Mesodermal cell (in vitro differentiated cells): ENCODE data around the gene GRPEL2. TPM values are rescaled to one million over a fixed set of nuclear protein-coding genes. Genes with fewer than 3 reads are reported as not detected.

Experiments
- H3K27ac ChIP-seq: 2 replicates; pipeline ENCODE4 v1.7.0; 2013; ENCODE audit warnings: mild to moderate bottlenecking, low read depth, low read length, moderate library complexity; ENCODE audit not compliant: severe bottlenecking
- H3K36me3 ChIP-seq: 2 replicates; pipeline ENCODE4 v1.7.1; 2013; ENCODE audit warnings: mild to moderate bottlenecking, low read length, moderate library complexity; ENCODE audit not compliant: control insufficient read depth, insufficient read depth
- H3K4me1 ChIP-seq: one replicate; pipeline ENCODE4 v1.7.1; 2013; ENCODE audit warnings: mild to moderate bottlenecking, low read length; ENCODE audit not compliant: insufficient read depth, control insufficient read depth, poor library complexity, severe bottlenecking
- H3K4me3 ChIP-seq: 2 replicates; pipeline ENCODE4 v1.7.0; 2013; ENCODE audit warnings: low read length, control low read depth, mild to moderate bottlenecking; ENCODE audit not compliant: insufficient read depth, poor library complexity, severe bottlenecking; ENCODE audit errors: extremely low read depth
- H3K9me3 ChIP-seq: 2 replicates; pipeline ENCODE4 v1.7.1; 2013; ENCODE audit warnings: mild to moderate bottlenecking, low read length, moderate library complexity; ENCODE audit not compliant: control insufficient read depth
- WGBS, 2 experiments: methylation state at CpG; one replicate each; pipeline ENCODE4 v1.1.5; 2013; ENCODE audit warnings: missing lambda C conversion rate in 2 of 2; ENCODE audit not compliant: insufficient coverage in 2 of 2; 5-methylcytosine and 5-hydroxymethylcytosine counted together
- polyA plus RNA-seq, 2 experiments: library from polyadenylated mRNA; stranded (reverse); fragments of 50-300 nt; gene quantifications; one replicate each; pipeline ENCODE4 v1.2.3, GENCODE V29; 2013

GRPEL2 gene, protein sequence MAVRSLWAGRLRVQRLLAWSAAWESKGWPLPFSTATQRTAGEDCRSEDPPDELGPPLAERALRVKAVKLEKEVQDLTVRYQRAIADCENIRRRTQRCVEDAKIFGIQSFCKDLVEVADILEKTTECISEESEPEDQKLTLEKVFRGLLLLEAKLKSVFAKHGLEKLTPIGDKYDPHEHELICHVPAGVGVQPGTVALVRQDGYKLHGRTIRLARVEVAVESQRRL
- 11.0 TPM for polyA plus RNA-seq (2013, experiment 1 of 2)
- 12.0 TPM for polyA plus RNA-seq (2013, experiment 2 of 2)

DNA sequence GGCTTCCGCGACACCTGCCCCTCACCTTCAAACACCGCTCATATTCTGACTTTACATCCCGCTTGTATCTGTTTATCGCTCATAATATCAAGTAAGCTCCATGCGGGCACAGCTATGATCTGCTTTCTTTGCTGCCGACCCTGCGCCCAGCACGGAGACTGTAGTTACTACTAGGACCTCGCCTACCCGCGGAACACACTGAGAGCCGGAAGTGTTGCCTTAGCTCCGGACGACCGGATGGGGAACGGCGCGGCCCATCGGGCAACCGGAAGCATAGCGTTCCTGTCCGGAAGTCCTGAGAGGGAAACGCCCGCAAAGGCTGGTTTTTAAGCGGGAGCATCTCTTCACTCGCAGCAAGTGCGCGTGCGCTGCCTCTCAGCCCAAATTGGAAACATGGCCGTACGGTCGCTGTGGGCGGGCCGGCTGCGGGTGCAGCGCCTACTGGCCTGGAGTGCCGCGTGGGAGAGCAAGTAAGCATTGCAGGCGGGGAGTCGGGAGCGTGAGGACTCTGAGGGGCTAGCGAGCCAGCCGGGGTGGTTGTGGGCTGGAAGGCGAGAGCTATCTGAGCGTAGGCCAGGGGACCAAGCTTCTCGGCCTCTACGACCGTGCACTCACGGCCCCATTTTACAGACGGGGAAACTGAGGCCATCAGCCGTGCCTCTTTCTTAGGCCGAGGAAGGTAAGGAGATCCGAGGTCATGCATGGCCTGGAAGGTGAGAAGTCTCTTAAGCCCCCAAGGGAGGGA, at the start of gene GRPEL2:
GRPEL2 (plus strand) TSS at position 353 of the 745 bp plus-strand sequence; CDS start at position 394, 41 bp downstream.
- Histone ChIP-seq H3K9me3 (no peaks in the 10 kb centered on the region), H3K4me1 (peaks cover 4% of the 10 kb centered on the region), H3K27ac (peak within 1 kb of the TSS; percentile 71), H3K4me3 (peak within 1 kb of the TSS; percentile 90), H3K36me3 (peaks cover 35% of the 10 kb centered on the region)
- 0% methylated on average over 48 to 50 of the region's 54 CpGs for WGBS, 2 experiments

GRCh38 chr5:149297340-149298025, 47.8 kb upstream of the GRPEL2 start:
- H3K27ac ChIP-seq: no peak overlapping the region
- WGBS, 2 experiments: 93 to 96% methylated on average over 3 to 4 of the region's 5 CpGs

DNA sequence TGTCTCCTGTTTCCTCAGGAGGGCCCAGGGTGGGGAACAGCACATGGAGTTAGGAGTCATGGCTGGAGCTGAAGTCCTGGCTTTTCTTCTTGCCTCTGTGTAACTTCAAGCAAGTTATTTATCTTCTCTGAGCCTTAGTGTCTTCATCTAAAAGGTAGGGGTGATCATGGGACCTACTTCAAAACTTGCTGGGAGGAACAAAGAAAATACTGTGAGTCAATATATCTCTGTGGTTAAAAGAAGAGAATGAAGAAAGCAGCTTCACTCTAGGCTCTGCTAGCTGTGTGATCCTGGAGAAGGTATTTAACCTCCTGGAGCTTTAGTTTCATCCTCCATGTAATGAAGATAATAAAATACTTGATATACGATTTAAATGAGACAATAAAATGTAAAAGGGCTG, 47.1 kb upstream of the GRPEL2 start:
- peaks cover 11% of the 10 kb centered on the region for H3K36me3 ChIP-seq
- 100% methylated on average over 1 of the region's 1 CpG; no CpG with 5 or more reads in 1 of the 2 experiments for WGBS, 2 experiments
- H3K4me1 ChIP-seq: peaks cover 6% of the 10 kb centered on the region
- H3K4me3 ChIP-seq: no peak overlapping the region
- H3K9me3 ChIP-seq: no peaks in the 10 kb centered on the region
- H3K27ac ChIP-seq: no peak overlapping the region

More at GRCh38 chr5:149297340-149298025, 47.8 kb upstream of the GRPEL2 start:
- H3K4me3 ChIP-seq: no peak overlapping the region
- H3K36me3 ChIP-seq: peaks cover 9% of the 10 kb centered on the region
- H3K4me1 ChIP-seq: peaks cover 6% of the 10 kb centered on the region
- no peaks in the 10 kb centered on the region for H3K9me3 ChIP-seq

DNA sequence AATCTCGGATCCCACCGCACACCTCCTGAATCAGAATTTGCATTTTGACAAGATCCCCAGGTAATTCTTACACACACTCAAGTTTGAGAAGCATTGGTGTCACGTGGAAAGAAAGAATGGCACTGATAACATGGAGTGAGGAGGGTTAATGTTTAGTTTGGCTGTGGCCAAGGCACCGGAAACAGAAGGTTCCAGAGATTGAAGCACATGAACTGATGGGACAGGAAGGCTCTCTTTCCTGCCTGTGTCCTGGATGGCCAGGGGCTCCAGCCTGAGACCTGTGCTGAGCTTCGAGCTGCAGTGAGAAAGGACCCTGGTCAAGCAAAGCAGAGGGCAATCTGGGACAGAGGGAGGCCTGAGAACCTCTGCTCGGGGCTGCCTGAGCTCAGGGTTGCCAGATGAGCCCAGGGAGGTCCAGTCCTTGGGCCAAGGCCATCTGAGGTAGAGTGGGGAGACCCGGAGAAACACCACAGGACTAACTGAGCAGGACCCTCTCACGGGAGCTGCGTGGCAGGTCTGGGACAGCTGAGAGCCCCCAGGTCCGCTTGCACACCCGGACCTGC, 46.4 kb upstream of the GRPEL2 start:
- Histone ChIP-seq H3K4me1 (peaks cover 6% of the 10 kb centered on the region), H3K9me3 (no peaks in the 10 kb centered on the region), H3K36me3 (peaks cover 11% of the 10 kb centered on the region), H3K27ac (no peak overlapping the region), H3K4me3 (no peak overlapping the region)
- WGBS, 2 experiments: 78 to 90% methylated on average over 7 to 9 of the region's 11 CpGs

DNA sequence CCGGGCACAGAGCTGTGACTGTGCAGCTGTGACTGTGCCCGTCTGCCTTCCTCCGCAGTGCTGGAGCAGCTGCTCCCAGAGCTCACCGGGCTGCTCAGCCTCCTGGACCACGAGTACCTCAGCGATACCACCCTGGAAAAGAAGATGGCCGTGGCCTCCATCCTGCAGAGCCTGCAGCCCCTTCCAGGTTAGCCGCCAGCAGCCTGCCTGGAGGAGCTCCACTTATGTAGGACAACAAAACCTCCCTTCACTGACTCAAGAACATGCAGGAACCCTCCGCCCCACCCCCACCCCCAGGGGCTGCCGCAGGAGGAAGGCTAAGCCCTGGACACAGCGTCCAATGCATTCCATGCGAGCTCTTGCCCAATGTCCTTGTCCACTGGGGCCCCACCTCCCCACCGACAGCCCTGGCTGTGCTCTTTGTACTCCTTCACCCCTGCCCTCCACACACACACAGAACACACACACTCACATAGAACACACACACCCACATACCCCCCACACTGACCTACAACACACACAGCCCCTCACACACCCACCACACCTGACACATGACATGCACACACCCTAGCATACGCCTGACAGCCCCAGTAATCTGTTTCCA, 45.7 kb upstream of the GRPEL2 start:
- Histone ChIP-seq H3K36me3 (peaks cover 11% of the 10 kb centered on the region), H3K4me1 (peaks cover 6% of the 10 kb centered on the region)

DNA sequence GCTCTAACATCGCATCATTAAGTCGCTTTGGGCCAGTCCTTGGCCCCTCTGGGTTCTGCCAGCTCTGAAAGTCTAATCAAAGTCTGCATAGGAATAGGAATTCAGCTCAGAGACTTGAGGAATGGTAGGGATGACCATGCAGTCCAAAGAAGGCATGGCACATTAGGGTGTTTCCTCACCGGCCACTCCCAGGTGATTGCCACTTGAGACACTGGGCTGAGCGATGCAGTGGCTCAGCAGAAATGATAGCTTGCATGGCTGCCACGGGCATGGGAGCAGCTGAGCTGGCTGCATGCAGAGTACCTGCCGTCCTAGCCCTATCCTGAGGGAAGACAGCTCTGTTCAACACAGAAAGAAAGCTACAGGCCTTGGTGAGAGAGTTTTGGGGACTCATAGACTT, 44.9 kb upstream of the GRPEL2 start:
- Histone ChIP-seq H3K4me3 (no peak overlapping the region), H3K27ac (no peak overlapping the region), H3K36me3 (peaks cover 12% of the 10 kb centered on the region), H3K9me3 (no peaks in the 10 kb centered on the region), H3K4me1 (peaks cover 6% of the 10 kb centered on the region)
- WGBS, 2 experiments: 93 to 98% methylated on average over 4 to 6 of the region's 6 CpGs

More for the DNA sequence above, 45.7 kb upstream of the GRPEL2 start:
- no peak overlapping the region for H3K4me3 ChIP-seq
- whole genome bisulfite sequencing, 2 experiments: 93 to 94% methylated on average over 12 of the region's 14 CpGs
- H3K27ac ChIP-seq: no peak overlapping the region
- H3K9me3 ChIP-seq: no peaks in the 10 kb centered on the region

DNA sequence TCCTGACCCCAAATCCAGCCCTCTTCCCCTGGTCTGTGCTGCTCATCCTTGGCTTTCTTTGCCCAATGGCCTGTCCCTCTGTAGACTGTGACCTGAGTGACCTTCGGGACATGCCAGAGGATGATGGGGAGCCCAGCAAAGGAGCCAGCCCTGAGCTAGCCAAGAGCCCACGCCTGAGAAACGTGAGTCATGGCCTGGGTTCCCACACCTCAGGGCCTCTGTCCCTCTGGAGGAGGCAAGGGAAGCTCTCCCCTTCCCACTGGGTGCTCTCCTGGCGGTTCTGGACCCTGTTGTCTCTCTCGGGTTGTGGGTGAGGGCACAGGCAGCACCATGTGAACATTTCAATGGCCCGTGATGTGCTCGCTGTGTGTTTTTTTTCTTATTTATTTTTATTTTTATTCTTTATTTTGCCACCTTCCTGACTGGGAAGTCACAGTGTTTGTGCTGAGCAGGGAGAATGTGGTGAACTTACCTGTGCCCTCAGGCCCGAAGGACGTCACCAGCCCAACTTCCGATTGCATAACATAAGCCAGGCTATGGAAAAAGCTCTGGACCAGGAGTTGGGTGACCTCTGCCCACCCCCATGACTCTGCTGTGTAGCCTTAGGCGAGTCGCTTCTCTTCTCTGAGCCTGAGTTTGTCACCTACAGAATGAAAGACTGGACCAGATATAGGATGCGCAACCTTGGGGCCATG, 44.1 kb upstream of the GRPEL2 start:
- Histone ChIP-seq H3K27ac (no peak overlapping the region), H3K4me1 (peaks cover 6% of the 10 kb centered on the region), H3K4me3 (no peak overlapping the region), H3K36me3 (peaks cover 14% of the 10 kb centered on the region), H3K9me3 (no peaks in the 10 kb centered on the region)
- 95 to 97% methylated on average over 8 to 10 of the region's 13 CpGs for WGBS, 2 experiments

GRCh38 chr5:149301744-149302380, 43.4 kb upstream of the GRPEL2 start:
- H3K9me3 ChIP-seq: no peaks in the 10 kb centered on the region
- no peak overlapping the region for H3K4me3 ChIP-seq
- peaks cover 6% of the 10 kb centered on the region for H3K4me1 ChIP-seq
- 88 to 95% methylated on average over 6 to 8 of the region's 8 CpGs for WGBS, 2 experiments
- peaks cover 19% of the 10 kb centered on the region for H3K36me3 ChIP-seq
- H3K27ac ChIP-seq: no peak overlapping the region

DNA sequence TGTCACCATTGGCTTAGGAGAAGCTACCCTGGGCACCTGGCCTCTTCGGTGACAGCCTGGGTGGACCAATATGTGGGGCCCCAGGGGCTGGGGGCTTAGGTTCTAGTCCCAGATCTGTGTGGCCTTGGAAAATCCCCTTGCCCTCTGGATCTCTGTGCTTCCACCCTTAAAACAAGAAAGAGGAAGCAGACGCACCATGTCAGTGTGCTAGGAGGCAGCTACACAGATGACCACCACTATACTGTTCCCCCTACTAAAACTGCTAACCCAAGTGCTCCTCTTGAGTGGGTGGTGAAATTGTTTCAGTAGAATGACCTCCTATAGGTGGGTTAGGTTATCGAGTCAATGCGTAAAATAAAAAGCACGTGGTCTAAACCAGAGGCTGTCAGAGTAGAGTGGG, 42.7 kb upstream of the GRPEL2 start:
- peaks cover 19% of the 10 kb centered on the region for H3K36me3 ChIP-seq
- no peak overlapping the region for H3K27ac ChIP-seq
- H3K4me1 ChIP-seq: peaks cover 6% of the 10 kb centered on the region
- no peaks in the 10 kb centered on the region for H3K9me3 ChIP-seq
- no peak overlapping the region for H3K4me3 ChIP-seq
- 75 to 100% methylated on average over 1 of the region's 5 CpGs for WGBS, 2 experiments
